Activated CD8-positive, alpha-beta memory T cell treated with anti-CD3 and anti-CD28 coated beads for 24 hours (primary cell): ENCODE measurements around the gene FECH.

Source experiments
- DNase-seq: peaks from one replicate; pipeline ENCODE4 v3.0.0-alpha.2; 2020

Gene FECH

DNA sequence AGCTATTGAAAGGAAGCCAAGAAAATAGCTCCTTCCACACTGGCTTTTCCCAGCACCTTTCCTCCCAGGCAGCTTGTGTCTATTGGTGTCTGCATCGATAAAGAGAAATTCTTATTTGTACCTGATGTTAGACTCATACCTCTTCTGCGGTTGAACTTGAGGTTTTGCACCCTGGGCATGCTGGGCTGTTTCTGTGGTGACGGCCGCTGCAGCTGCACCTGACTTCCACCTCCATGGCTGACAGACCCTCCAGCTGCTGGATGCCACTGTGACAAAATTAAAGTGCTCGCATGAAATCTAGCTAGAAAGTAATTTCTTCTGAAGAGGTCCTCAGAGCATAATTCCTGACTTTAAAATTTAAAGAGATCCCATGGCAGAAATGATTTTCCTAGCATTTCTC, 6.6 kb downstream of the FECH start:
- no peak for DNase-seq

DNA sequence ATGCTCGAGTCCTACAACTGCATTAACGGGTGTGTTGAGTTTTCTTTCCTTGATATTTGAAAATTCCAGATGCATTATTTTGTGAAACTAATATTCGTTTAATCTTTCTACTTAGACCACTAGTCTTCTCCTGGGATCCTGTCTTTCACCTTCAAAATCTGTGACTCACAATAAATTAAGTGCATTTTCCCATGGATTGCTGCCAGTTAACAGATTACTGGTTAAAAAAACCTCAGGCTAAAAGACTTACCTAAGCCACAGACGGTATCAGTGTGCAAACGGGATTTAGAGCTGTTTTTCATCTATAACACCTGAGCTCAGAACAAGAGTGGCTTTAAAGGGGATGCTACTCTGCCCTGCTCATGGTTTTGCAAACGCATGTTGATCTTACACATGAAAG, 10.2 kb downstream of the FECH start:
- DNase-seq, result no peak

DNA sequence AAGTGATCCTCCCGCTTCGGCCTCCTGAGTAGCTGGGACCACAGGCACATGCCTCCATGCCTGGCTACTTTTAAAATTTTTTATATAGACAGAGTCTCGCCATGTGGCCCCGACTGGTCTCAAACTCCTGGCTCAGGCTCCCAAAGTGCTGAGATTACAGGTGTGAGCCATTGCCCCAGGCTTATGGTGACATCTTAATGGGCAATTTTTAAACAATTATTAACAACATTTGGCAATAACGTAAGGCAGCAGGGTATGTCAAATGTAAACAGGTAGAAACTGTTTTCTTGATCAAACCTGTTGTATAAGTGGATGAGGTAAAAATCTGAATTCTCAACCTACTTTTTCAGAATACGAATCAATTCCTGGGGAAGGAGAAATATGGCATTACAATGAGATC, 11.0 kb downstream of the FECH start:
- DNase-seq, result no peak

DNA sequence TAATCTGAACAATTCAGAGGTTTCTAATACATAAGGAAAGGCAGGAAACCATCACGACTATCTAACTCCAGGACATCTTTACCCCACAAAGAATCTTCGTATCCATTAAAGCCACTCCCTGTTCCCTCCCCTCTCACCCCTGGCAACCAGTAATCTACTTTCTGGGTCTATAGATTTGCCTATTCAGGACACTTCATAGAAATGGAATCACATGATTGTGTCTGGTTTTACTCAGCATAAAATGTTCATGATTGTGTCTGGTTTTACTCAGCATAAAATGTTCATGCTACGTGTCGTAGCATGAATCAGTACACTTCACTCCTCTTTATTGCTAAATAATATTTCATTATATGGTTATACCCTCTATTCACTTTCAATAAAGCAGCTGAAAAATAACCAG, 11.6 kb downstream of the FECH start:
- no peak for DNase-seq

DNA sequence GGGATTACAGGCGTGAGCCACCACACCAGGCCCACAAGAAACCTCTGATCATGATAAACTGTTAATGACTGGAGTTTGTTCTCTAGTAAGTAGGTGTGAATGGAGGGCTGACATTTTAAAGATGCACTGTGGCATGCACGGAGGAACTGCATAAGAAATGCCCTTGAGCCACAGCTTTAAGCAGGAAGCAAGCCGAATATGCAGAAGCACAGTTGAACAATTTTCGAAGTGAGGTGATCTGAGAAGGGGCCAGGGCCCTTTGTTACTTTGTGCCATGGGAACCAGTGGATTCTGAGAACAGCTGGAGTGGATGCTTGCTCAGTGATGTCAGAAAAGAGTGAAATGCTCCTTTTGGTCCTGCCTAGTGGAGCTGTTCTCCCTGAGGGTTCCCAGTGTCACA, 16.3 kb downstream of the FECH start:
- no peak for DNase-seq

DNA sequence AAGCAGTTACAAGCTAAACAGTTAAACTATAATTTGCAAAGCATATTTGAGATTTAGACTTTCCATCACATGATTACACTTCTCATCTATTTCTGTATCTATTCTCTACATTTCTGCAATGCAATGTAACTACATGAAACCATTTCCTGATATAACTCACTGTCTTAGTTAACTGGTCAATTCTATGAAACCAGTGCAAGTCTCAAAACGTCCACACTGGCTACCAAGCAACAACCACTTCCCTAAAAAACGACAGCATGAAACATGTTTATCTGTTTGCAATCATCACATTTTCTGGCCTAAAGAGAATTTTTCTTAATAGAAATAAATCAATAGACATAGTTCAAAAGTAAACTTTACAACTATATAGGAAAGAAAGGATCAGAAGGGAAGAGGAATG, 17.4 kb downstream of the FECH start:
- DNase-seq, result no peak

DNA sequence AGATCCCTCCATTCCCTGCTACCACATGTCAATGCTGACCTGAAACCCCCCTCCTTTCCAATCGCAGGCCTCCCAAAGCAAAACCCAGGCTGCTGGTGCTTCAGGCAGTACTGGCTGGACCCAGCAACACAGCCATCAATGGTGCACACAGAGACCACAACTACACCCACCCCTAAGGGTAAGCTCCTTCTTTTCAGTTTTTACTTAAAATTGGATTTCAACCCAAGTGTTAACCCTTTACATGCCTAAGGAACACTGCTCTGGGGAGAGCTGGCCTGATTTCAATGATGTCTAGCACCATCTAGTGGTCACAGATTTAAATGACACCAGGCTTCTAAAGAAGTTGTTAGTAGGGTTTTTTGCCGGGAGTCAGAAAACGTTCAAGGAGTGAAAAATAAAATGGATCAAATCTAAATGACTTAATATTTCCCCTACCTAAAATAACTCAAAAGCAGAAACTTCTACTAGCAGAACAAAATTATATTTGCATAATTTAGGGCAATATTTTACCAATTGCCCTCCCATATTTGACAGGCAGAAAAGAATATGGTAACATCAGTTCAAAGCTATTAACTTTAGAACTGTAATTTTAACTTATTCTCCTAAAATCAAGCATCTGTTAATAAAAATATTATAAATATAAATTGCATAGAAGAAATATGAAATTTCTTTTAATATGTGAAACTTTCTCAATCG, 24.6 kb downstream of the FECH start:
- peak; percentile 61 for DNase-seq

DNA sequence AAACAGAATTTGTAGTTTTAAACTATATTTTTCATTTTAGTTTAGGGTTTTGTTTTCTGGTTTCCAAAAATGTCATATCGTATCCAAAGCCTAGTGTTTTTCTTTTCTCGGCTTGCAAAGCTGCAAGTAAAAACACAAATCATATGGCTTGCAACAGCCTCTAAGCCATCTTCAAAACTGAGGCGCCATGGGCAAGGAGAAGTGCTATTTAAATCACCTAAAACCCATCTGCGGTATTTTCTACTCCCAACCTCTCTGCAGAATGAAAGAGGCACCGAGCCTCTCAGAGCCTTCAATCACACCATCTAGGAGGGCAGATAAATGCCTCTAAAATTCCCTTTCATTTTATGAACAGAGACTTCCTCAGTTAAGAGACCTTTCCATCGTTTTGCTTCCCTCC, 25.2 kb downstream of the FECH start:
- DNase-seq, result no peak

DNA sequence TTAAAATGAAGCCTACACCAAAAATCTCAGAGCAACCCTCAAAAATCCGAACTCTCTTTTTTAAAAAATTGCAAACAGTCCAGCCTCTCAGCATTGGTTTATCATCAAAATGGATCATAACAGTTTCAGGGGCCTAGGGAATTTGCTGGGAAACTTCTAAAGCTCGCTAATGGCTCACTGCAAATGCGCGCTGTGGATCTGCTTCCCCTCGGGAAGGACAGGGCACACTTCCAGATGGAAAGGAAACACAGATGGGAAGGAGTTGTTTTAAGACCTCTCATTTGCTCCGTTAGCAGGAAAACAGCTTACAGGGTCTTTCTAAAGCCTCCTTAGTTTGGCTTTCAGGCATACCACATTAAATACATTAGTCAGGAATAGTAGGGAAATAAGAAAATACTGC, 27.2 kb downstream of the FECH start:
- no peak for DNase-seq

DNA sequence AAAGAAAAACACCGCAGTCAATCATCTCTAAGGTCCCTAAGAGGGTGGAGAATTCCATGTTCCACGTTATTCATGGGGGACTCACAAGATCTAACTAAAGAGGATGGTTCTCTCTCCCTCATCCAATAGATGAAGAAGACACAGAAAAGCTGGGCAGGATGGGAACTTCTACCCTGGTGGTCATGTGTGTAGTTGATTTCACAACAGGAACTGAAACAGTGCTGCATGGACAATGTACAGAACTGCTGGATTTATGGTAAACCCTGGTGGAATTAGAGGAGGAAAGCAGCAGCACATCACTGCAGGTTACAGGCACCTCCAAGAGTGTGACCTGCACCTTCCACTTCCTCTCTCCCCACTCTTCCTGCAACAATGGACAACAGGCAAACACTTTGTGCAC, 31.4 kb downstream of the FECH start:
- DNase-seq, result no peak

DNA sequence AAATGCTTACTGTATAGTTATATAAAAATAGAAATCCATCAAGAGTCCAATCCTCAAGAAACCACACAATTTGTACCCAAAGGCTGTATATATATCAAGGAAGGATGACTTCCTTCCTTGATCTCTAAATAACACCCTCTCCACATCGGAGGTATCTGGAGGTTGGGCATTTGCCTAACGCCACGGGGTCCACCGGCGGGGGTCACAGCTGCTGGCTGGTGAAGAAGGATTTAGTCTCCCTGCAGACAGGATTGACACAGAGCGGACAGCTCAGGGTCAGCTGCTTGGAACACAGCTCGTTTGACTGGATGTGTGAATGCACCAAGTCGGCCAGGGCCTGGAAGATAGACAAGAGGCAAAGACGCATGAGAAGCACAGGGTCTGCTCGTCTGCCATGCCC, 36.0 kb downstream of the FECH start:
- no peak for DNase-seq

DNA sequence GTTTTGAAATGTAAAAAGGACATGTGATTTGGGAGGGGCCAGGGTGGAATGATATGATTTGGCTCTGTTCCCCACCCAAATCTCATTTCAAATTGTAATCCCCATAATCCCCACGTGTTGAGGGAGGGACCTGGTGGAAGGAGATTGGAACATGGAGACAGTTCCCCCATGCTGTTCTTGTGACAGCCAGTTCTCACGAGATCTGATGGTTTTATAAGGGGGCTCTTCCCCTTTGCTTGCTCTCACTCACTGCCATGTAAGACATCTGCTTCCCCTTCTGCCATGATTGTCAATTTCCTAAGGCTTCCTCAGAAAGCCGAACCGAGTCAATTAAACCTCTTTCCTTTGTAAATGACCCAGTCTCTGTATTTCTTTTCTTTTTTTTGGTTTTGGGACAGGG, 39.2 kb downstream of the FECH start:
- no peak for DNase-seq

DNA sequence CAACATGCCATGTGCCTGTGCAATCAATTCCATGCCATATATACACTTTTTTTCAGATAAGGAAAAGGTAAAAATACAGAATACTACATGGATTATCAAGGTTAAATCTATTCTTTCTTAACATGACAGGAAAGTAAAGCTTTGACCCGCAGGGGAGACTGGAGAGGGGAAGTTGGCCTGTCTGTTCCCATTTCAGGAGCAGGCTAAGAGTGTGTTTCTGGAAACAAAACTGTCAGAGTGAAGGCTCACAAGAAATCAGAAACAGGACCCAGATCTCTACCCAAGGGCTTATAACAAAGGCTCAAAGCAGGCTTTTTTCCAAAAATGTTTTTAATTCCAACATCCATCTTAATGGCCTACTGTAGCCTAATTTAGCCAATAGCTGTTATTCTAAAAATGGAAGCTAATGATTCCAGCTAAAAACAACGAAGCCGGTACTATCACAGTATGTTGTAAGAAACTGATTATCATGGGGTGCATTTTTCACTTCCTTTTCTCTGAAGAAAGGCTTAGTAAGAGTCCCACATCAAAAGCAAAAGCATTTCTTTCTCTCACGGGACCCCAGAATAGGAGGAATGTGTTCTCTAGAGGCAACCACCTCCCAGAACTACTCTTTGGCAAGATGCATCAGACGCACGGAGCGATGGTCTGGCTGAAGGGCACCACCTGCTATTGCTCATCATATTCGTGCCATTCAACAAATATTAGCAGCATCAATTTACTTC, 41.4 kb downstream of the FECH start:
- DNase-seq, result no peak

DNA sequence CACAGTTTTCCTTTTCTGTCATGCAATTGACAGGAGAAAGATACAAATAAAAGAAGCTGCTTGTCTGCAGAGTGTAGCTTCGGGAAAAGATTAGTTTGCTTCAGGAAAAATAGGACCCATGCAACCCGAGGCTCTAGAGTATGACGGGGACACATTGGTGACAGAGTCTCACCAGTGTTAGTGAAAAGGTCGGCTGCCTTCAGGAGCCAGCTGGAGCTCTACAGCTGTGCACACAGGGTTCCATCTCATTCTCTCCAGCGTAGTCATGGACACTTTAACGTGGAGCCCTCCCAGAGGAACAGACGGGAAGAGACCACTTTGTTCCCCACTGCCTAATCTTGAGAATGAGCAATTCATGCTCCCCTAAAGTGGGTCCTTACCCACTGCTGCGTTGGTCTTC, 42.9 kb downstream of the FECH start:
- no peak for DNase-seq

DNA sequence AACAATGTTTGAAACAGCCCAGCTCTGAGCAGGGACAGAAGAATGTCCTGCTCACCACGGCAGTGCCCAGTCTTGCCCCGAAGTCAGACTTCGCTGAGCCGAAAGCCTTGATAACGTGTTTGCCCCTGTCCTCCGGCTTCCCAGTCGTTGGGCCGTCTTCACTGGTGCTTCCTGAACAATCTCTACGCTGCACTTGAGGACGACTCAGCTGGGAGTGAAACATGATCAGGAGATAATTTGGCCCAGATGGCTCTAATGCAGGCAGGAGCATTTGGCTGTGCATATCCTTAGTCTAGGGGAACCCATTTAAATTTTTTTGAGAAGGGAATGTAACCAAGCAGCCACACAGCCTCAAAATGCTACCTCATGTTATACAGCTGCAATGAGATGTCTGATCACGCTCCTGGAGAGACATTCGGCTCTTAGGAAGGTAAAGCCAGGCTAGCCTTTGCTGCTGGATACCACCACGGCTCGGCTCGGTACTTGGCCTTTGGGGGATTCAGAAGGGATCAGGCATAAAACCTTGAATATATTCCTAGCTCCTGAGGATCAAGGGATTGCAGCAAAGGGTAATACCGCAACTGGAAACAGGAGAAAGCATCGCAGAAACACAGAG, 43.6 kb downstream of the FECH start:
- DNase-seq, result no peak

DNA sequence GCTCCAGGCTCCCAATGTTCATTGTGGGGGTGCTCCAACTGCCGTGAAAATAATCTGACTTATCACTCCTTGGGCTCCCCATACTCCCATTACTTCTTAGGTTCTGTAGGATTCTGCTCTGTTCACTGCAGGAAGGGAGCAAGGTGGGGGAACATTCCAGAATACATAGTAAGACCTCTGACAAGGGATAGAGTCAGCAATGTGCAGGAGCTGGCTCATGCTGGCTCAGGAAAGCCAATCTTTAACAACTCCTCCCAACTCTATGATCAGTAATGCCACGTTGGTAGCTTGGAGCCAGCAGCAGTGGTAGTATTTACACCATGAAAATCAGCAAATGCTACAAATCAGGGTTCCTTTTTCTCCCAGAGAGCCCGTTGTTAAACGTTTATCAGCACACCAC, 44.4 kb downstream of the FECH start:
- no peak for DNase-seq

DNA sequence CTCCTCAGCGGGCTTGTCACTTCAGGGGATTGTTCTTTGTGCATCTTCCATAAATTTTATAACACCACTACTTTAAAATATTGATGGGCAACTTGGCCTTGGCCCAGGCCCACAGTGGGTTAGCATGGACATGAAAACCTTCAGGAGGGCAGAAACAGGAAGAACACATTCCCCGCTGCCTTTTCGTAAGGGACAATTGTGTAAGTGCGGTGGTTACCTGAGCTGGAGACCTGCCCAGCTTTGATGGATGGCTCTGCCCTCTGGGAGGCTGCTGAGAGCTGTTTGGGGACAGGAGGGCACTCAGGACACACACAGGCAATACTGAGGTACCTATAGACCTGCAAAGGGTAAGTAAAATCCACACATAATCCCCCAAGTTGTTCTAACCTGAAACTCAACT, 46.8 kb downstream of the FECH start:
- no peak for DNase-seq

DNA sequence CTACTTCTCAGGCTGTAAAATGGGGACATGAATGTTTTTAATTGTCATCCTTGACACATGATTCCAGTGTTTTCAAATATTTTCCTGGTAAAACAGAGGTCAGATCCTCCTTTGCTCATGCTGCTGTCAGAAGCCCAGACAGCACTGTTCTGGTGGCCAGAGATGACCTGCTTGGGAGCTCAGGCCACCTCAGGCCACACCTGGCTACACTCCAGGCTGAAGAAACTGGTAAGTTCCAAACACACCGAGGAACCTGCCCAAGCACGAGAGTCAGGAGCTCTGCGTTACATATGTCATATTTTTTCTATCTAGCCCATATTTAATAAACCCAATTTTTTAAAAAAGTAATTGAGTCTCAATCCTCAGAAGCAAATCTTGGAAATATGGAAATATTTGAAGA, 47.9 kb downstream of the FECH start:
- no peak for DNase-seq

DNA sequence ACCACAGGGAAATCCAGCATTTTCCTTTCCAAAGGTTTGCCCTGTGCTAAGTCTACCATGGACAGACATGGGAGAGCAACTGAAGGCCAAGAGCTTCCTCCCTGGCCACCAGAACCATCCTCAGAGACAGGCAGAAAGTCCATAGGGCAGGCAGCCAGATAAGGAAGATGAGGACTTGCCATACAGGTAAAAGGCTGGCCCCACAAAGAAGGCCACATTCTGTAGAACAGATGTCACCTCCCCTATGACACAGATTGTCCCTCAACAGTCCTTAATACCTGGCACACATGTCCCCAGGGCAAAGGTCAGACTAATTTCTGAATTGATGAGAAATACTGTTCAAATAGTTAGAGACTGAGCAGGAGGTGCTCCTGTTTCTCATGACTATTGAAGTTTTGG, 52.0 kb downstream of the FECH start:
- DNase-seq, result no peak

DNA sequence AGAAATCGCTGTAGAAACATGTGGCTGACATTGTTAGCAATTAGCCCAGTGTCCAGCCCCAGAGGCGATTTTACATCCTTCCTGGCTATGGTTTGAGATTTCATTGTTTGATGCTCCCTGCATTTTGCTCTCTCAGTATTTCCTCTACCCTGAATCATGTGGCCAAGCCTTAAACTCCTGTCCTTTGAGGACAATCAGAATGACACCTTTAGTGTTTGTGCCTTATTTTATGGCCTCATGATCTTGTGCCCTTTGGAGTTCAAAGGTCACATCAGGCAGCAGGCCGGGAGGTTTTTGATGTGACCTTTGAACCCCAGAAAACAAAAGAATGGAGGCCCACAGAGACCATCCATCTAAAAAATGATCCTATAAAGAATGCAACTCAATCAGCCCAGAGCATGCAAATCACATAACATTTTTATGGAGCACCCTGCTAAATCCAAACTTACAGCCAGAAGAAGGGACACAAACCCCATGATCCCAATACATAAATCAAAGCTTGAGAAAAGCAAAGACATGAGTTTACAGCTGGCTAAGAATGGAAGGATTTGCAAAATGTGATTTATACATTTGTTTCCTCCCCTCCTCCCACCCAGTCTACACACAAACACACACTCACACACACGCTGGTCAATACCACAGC, 52.5 kb downstream of the FECH start:
- no peak for DNase-seq

DNA sequence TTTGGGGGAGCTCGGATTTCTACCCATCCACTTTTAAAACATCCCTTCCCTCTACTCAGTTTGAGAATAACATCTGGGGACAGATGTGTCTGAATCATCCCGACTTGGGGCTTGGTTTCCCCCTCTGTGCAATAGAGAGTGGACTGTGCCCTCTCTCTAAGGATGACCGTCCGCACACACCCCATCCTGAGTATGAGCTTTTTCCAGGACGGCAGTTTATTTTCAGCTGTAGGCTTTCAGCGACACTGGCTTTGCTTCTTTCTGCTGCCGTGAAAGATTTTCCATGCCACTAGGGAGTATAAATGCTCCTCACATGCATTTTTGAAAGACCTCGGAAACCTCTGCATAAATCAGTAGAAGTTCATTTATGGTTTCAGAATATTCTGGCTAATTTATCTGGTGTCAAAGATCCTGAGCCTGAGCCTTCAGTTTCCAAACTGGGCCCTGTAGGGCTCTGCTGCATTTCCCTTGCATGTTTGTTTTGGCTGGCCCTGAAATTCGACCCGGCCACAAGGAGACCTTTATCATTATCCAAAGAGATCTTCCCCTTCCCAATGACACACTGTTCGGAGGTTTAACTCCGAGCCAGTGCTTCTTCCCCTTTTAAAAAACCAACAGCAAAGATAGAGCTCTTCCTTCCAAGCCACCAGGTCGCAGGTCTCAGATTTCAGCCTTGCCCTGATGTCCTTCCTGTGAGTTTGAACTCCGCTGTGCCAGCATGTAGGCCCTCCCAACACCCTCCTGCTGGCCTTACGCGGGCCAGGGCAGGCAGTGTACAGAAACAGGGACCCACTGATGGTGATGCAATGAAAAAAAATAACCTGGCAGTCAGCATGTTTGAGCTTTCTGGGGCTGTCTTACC, 53.3 kb downstream of the FECH start:
- no peak for DNase-seq

DNA sequence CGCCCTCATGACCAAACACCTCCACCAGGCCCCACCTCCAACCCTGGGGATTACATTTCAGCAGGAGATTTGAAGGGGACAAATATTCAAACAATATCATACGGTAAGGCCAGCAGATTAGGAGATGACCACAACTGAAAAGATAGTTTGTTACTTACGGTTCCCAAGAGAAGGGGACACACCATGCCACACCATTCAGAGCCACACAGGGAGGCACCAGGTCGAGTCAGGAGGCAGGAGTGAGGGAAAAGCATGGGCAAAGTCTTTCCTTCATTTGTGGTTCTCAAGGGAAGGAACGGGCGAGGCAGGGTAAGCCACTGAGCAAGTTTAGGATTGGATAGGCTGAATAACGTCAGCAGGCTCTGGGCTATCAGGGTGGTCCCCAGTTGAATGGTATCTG, 57.4 kb downstream of the FECH start:
- no peak for DNase-seq
